NCI-H748 (cell line): ENCODE measurements around the gene ATP6V1C2.

Experiments used
- DNase-seq: peaks from one replicate; lab custom pipeline; 2025; ENCODE audit not compliant: unreplicated experiment; lab: John Stamatoyannopoulos, UW

The ATP6V1C2 gene

GRCh38 chr2:10832203-10832936 is 110.9 kb downstream of the ATP6V1C2 start:
- DNase-seq, result peak; percentile 93

- DNase-seq, result no peak
Measured at GRCh38 chr2:10833021-10833420, 111.6 kb downstream of the ATP6V1C2 start.

- DNase-seq, result no peak
Measured at GRCh38 chr2:10834068-10834655, 112.7 kb downstream of the ATP6V1C2 start.
